HPDE6-E6E7 (cell line): ENCODE results near the gene PDCD2L.
A peak's percentile ranks its signal among the peaks of the same experiment; 100 is the strongest.
"Not testable (repeated sequence)": the region's sequence is repeated elsewhere in the genome, so short reads cannot be mapped to it uniquely, and the experiment has no call there.

Experiments
- DNase-seq: peaks from one replicate; pipeline ENCODE4 v3.0.0; 2011; ENCODE audit warnings: missing footprints; ENCODE audit errors: extremely low spot score

PDCD2L gene

GRCh38 chr19:34404109-34404909 lies at the start of gene PDCD2L:
Gene PDCD2L (plus strand): TSS chr19:34404399. CDS start chr19:34404431, 32 bp downstream.
- peak; percentile 92 for DNase-seq

GRCh38 chr19:34355201-34355600 lies 49.0 kb upstream of the PDCD2L start:
- DNase-seq = no peak

- DNase-seq = no peak
Observed at GRCh38 chr19:34356875-34357274, 47.3 kb upstream of the PDCD2L start.

GRCh38 chr19:34357431-34357830 lies 46.8 kb upstream of the PDCD2L start:
- DNase-seq = no peak

GRCh38 chr19:34359140-34359953 lies 44.9 kb upstream of the PDCD2L start:
- peak; percentile 97 for DNase-seq

- DNase-seq = no peak
Observed at GRCh38 chr19:34359954-34360315, 44.3 kb upstream of the PDCD2L start.

GRCh38 chr19:34360354-34360909 lies 43.8 kb upstream of the PDCD2L start:
- no peak for DNase-seq

- DNase-seq = no peak
Observed at GRCh38 chr19:34362679-34363069, 41.5 kb upstream of the PDCD2L start.

GRCh38 chr19:34363094-34363493 lies 41.1 kb upstream of the PDCD2L start:
- no peak for DNase-seq

GRCh38 chr19:34363930-34364329 lies 40.3 kb upstream of the PDCD2L start:
- DNase-seq = no peak

GRCh38 chr19:34364462-34364829 lies 39.8 kb upstream of the PDCD2L start:
- no peak for DNase-seq

GRCh38 chr19:34364830-34365462 lies 39.3 kb upstream of the PDCD2L start, which contains the start of gene GPI:
Gene GPI (plus strand): TSS chr19:34365196. CDS start chr19:34365267, 71 bp downstream.
- peak; percentile 31 for DNase-seq

GRCh38 chr19:34365463-34366401 lies 38.5 kb upstream of the PDCD2L start:
- DNase-seq = no peak

- DNase-seq = no peak
Observed at GRCh38 chr19:34366738-34367623, 37.2 kb upstream of the PDCD2L start.

- no peak for DNase-seq
Observed at GRCh38 chr19:34367624-34367957, 36.6 kb upstream of the PDCD2L start.

GRCh38 chr19:34368338-34368737 lies 35.9 kb upstream of the PDCD2L start:
- DNase-seq = no peak

- not testable (repeated sequence) for DNase-seq
Observed at GRCh38 chr19:34369166-34369565, 35.0 kb upstream of the PDCD2L start.

GRCh38 chr19:34370117-34370516 lies 34.1 kb upstream of the PDCD2L start:
- DNase-seq = no peak

GRCh38 chr19:34370983-34371382 lies 33.2 kb upstream of the PDCD2L start:
- no peak for DNase-seq
